Iris pigment epithelial cell (primary cell): ENCODE data around the gene GEN1.

Experiments used
- DNase-seq: peaks from one replicate; pipeline ENCODE4 v3.0.0-alpha.2; 2011; ENCODE audit warnings: low read depth

The GEN1 gene

GRCh38 chr2:17795309-17795708 is 41.4 kb downstream of the GEN1 start:
- DNase-seq, result no peak

- no peak for DNase-seq
Observed at GRCh38 chr2:17798338-17798737, 44.4 kb downstream of the GEN1 start.

GRCh38 chr2:17799301-17800120 is 45.6 kb downstream of the GEN1 start:
- DNase-seq, result no peak

GRCh38 chr2:17800219-17800618 is 46.3 kb downstream of the GEN1 start:
- no peak for DNase-seq

GRCh38 chr2:17800693-17801458 is 46.9 kb downstream of the GEN1 start:
- no peak for DNase-seq

- DNase-seq, result no peak
Observed at GRCh38 chr2:17803497-17803896, 49.6 kb downstream of the GEN1 start.

GRCh38 chr2:17804358-17804757 is 50.4 kb downstream of the GEN1 start:
- no peak for DNase-seq

GRCh38 chr2:17805166-17805565 is 51.2 kb downstream of the GEN1 start:
- DNase-seq, result no peak

GRCh38 chr2:17805717-17806363 is 51.9 kb downstream of the GEN1 start:
- DNase-seq, result no peak

- DNase-seq, result no peak
Observed at GRCh38 chr2:17813010-17813741, 59.2 kb downstream of the GEN1 start.

- no peak for DNase-seq
Observed at GRCh38 chr2:17813742-17814473, 60.0 kb downstream of the GEN1 start.

- DNase-seq, result no peak
Observed at GRCh38 chr2:17814601-17815000, 60.7 kb downstream of the GEN1 start.

GRCh38 chr2:17815468-17816184 is 61.7 kb downstream of the GEN1 start:
- no peak for DNase-seq

- no peak for DNase-seq
Observed at GRCh38 chr2:17816396-17817245, 62.7 kb downstream of the GEN1 start, which contains the start of gene MSGN1. MSGN1 (plus strand) TSS chr2:17816460; CDS start chr2:17816519, 59 bp downstream.

GRCh38 chr2:17818235-17818815 is 64.4 kb downstream of the GEN1 start:
- no peak for DNase-seq

GRCh38 chr2:17821080-17821479 is 67.1 kb downstream of the GEN1 start:
- no peak for DNase-seq

GRCh38 chr2:17821535-17822444 is 67.9 kb downstream of the GEN1 start:
- no peak for DNase-seq

- DNase-seq, result no peak
Observed at GRCh38 chr2:17822445-17823117, 68.6 kb downstream of the GEN1 start.
